ENCODE measurements around the gene SLC16A7. TPM values are rescaled to one million over a fixed set of nuclear protein-coding genes. Genes with fewer than 3 reads are reported as not detected.

SLC16A7 gene
- total and polyA plus RNA-seq, 2 of the 8 experiments (the other 6 are each of a cell fraction or from before 2014, with no cell fraction given), result 0.74 to 4.3 TPM

GRCh38 chr12:59620326-59620725 lies 24.5 kb downstream of the SLC16A7 start (continued):
- TF ChIP-seq JUN (IDR thresholded peaks at IDR 0.05; ENCODE audit: low read depth, low read length), result no peak
- no peak for TF ChIP-seq JUND (IDR thresholded peaks at IDR 0.05; ENCODE audit: low read length)
- TF ChIP-seq MAFK (IDR thresholded peaks at IDR 0.05; ENCODE audit: low read depth, low read length), result no peak
- no peak for TF ChIP-seq YY1 (IDR thresholded peaks at IDR 0.05; ENCODE audit: low read depth, low read length)
- no peak for TF ChIP-seq KDM4A (IDR thresholded peaks at IDR 0.05; ENCODE audit: low read depth, low read length, severe bottlenecking)

Data from H1 (cell line).